GM18508 (cell line): ENCODE measurements around the gene PITPNC1.
"Not testable (repeated sequence)": the region's sequence is repeated elsewhere in the genome, so short reads cannot be mapped to it uniquely, and the experiment has no call there.

Experiments used
- ATAC-seq: cut with Tn5 transposase; IDR thresholded peaks from one replicate; pipeline ENCODE4 v1.9.1; 2021; ENCODE audit warnings: moderate number of reproducible peaks; ENCODE audit not compliant: insufficient read depth, unreplicated experiment

The PITPNC1 gene

DNA sequence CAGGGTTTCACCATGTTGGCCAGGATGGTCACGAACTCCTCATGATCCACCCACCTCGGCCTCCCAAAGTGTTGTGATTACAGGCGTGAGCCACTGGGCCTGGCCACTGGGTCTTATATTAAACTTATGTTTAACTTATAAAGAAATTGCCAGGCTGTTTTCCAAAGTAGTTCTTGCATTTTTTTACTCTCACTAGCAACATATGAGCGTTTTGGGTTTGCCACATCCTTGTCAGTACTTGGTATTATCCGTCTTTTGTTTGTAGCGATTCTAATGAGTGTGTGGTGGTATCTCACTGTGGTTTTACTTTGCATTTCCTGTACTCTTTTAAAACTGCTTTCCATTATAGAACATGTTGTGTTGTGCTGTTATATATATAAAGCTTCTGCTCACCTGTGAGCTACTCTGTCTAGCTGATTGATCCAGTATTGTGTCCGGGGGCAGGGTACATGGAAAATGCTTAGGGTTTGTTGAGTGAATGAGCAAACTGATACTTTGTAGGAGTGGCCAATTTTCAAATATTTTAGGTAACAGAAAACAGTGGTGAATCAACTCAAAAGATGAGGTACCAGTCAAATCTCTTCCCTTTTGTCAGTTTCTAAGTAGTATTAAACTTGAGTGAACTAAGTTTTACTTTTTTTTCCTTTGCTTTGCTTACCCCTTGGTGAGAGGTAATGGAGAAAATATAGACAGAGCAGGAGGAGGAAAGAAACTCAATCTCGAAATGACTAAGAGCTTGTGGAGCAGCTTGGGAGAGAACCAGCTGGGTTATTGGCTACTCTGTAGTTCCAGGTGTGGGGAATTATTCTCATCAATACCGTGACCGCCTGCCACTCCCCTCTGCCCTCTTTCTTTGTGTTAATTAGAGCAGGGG lies 75.8 kb downstream of the PITPNC1 start:
- no peak for ATAC-seq

DNA sequence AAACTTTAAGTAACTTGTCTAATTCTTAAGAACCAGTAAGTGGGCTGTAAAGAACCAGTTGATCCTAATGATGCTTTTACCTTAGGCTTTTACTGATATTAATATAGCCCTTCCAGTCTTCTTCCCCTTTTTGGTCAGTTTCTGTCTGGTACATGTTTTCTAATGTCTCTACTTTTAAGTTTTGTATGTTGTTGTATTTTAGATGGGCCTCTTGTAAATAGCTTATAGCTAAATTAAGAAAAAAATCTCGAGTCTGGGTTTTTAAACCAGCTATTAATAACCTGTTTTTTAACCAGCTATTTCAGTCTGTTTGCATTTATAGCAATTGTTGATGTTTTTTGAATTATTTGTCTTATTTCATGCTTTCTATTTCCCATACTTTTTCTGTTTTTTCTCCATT lies 79.0 kb downstream of the PITPNC1 start:
- no peak for ATAC-seq

DNA sequence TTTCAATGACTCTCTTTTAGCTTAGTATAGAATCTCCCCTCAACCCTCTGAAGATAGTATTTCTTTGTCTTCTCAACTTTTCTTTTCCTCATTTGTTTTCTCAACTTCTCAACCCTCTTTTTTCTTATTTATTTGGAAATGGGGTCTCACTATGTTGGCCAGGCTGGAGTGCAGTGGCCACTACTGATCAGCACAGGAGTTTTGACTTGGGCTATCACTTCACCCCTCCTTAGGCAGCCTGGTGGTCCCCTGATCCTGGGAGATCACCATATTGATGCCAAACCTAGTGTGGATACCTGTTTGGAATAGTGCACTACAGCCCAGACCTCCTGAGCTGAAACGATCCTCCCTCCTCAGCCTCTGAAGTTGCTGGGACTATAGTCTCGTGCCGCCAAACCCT lies 79.8 kb downstream of the PITPNC1 start:
- no peak for ATAC-seq

DNA sequence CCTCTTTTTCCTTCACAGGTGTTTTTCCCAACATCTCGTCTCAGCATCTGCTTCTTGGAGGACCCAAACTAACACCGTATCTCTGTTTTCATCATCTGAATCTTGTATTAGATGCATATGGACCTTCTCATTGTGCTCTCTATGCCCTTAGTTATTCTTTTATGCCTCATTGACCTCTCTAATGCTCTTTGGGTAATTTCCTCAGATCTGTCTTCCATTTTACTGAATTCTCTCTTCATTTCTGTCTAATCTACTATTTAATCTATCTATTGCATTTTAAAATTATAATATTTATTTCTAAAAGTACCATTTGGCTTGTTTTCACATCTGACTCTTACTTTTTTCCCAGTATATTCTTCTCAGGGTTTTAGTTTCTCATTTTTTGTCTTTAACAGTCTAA lies 81.1 kb downstream of the PITPNC1 start:
- ATAC-seq, result no peak

DNA sequence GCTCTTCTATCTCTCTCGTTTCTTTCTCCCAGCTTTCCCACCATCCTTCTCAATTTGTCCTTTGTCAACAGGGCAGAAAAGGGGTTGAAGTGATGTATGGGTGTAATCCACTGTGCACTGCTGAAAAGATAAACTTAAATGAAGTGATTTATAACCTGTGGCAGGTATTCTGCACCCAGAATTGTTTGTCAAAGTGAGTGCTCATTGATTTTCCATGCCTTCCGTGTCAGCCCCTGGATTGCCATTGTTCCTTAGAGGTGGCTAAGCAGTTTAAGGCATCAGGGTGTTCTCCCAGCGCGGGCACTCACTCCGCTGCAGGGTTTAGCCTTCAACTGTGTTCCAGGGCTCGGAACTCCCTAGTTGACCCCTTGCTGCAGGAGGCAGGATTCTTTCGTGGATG lies 82.9 kb downstream of the PITPNC1 start:
- ATAC-seq, result no peak

DNA sequence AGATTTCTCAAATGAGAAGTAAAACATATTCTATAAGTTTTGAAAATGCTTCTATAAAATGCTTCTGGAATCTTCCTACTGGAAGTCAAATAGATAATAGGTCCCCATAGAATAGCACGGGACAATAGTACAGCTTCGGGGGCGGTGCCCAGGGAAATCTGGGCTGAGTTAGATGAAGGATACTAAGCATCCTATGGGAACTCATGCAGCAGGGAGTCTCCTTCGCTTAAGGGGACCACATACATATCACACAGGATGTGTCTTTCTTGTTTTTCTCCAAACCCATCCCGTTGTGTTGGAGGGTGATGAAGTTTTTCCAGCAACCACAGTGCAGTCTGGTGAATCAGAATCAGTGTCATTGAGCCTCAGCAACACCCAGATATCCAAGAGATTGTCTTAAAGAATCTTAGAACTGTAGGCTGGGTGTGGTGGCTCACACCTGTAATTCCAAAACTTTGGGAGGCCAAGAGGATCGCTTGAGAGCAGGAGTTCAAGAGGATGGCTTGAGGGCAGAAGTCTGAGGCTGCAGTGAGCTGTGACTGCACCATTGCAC lies 84.2 kb downstream of the PITPNC1 start:
- no peak for ATAC-seq

DNA sequence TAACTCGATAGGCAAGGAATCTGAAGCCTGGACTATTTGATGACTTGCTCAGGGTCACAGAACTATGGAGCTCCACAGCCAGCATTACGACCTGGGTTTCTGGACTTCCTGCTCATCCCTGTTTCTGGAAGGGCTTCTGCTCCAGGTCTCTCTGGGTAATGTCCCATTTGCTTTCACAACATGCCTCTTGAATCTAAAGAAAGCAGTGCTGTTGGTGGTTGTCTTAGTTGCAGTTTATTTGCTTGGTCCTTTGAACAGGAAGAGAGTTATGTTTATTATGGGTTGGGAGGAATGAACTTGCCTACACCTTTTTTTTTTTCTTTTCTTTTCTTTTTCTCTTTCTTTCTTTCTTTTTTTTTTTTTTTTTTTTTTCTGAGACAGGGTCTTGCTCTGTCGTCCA lies 84.8 kb downstream of the PITPNC1 start:
- ATAC-seq, result no peak

DNA sequence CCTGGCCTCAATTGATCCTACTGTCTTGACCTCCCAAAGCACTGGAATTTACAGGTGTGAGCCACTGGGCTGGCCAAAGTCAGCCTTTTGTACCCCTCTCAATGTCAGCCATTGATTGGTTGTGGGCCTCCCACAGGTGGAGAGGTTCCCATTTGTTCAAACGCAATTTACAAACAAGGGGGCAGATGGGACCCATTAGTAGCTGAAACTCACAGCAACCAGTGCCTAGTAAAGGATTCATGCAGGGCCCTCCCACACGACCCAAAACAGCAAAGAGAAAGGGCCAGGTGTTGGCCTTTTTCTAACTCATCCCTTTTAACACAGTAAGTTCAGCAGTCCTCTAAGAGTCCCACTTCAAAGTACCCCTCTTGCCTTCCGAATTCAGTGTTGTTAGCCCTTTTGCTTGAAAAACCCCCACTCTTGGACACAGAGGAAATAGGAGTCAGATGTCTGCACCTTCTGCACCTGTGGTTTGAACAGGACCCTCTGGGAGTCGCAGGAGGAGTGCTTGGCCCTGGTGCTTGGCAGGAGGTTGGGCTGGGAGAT lies 89.2 kb downstream of the PITPNC1 start:
- no peak for ATAC-seq

DNA sequence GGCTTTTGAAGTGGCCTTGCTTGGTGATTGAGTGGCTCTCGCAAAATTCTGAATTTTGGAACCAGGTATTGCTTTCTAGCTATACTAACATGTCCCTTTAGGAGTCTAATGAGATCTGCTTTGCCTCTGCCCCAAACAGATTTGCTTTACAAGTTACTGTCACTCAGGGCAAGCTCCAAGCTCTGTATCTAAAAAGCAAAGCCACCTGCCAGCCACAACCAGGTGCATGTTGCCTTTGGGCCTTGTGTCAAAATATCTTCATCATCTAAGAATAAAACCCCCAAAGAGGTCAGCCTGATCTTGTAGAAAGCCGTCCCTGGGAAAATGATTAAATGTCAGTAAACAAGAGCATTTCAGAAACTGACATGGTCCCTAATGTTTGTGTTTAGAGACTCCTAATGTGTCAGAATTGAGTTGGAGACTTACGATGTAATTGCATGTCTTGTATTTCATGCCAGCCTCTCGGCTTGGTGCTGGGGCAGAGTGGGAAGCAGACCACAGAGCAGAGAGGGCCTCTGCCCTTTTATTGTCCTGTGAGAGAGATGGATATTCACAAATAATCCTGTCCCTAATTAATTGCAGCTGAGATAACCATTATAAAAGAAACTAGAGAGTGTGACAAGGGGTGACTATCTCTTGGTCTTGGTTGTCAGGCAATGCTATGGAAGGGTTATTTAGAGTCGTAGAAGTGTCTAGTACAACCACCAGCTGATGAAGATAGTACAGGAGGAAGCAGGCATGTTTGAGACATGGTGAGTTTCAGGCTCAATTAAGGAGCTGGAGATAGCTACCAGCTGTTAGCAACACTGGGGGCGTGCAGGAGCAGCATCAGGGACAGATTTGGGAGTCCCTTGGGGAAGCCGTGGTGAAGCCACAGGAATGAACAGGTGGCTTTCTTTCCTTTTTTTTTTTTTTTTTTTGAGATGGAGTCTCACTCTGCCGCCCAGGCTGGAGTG lies 90.7 kb downstream of the PITPNC1 start:
- ATAC-seq, result no peak

DNA sequence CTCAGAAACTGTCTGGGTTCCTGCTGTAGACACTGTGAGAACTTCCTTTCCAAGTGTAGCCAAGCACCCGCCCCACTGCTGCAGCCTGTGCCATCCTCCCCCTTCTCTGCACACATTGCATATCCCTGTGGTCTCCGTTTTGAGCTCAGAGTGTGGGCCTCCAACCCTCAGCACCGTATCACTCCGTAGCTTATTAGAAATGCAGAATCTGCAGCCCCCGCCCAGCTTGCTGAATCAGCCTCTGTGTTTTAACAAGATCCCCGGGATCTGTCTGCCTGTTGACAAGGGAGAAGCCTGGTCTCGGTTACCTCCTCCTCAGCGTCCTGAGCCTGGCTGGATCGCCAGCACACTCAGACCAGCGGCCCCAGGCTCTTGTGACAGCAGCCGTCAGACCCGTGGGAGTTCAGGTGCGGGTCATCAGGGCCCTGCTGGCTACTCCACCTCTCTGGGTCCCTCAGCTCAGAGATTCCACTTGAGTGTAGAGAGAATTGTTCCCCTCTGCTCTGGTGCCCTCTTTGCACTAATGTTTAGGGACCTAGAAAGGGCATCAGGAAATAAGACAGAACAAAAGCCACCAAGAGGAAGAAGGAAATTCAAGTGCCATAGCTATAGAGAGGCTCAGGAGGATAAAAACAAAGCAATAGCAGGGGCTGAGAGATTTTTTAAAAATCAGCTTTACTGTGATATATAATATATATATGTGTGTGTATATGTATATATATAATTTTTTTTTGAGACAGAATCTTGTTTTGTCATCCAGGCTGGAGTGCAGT lies 92.3 kb downstream of the PITPNC1 start:
- ATAC-seq, result no peak

DNA sequence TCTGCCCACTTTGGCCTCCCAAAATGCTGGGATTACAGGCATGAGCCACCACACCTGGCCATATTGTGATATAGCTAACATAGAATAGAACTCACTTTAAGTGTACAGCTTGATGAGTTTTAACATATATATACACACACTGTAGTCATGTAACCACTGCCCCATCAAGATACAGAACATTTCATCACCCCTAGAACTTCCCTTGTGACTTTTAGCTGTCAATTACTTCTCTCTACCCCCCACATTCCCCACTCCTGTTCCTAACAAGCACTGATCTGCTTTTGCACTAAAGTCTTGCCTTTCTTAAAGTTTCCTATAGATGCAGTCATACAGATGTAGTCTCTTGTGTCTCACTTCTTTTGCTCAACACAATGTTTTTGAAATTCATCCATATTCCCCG lies 93.1 kb downstream of the PITPNC1 start:
- ATAC-seq, result no peak

DNA sequence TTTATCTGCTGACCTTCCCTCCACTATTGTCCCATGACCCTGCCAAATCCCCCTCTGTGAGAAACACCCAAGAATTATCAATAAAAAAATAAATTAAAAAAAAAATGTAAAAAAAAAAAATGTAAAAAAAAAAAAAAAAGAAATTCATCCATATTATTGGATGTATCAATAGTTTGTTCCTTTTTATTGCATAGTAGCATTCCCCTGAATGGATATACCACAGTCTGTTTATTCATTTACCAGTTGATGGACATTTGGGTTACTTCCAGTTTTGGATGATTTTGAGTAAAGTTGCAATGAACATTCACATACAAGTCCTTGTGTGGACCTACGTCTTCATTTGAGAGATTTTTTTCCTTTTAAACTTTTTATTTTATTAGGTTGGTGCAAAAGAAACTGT lies 94.0 kb downstream of the PITPNC1 start:
- no peak for ATAC-seq

DNA sequence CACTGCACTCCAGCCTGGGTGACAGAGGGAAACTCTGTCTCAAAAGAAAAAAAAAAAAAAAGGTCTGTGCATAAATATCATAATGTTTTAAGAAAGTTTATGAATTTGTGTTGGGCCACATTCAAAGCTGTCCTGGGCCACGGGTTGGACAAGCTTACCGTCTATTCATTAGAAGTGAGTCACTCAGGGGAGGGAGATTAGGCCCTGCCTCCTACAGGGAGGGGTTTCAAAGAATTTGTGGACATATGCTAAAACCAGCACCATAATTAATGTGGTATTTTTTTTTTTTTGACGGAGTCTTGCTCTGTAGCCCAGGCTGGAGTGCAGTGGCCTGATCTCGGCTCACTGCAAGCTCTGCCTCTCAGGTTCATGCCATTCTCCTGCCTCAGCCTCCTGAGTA lies 95.5 kb downstream of the PITPNC1 start:
- ATAC-seq, result not testable (repeated sequence)

DNA sequence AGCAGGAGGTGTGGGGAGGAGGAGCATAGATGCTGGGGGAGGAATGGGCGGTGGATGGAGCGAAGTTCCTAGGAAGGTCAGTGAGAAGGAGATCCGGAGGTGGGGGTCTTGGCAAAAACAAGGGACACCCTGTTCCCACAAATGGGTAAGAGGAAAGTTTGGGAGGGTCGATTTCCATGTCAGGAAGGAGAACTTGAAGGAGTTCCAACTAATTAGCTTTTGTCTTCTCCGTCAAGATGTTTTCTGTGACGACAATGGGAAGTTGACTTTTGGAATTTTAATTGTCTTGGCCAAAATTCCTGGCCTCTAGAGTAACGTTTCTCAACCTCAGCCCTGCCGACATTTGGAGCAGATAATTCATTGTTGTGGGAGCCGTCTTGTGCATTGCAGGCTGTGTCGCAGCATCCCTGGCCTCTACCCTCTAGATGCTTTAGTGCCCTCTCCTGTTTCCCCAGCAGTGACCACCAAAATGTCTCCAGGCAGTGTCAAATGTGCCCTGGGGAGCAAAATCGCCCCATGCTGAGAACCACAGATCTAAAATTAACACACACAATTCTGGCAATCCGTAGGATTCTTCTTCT lies 97.1 kb downstream of the PITPNC1 start:
- no peak for ATAC-seq

DNA sequence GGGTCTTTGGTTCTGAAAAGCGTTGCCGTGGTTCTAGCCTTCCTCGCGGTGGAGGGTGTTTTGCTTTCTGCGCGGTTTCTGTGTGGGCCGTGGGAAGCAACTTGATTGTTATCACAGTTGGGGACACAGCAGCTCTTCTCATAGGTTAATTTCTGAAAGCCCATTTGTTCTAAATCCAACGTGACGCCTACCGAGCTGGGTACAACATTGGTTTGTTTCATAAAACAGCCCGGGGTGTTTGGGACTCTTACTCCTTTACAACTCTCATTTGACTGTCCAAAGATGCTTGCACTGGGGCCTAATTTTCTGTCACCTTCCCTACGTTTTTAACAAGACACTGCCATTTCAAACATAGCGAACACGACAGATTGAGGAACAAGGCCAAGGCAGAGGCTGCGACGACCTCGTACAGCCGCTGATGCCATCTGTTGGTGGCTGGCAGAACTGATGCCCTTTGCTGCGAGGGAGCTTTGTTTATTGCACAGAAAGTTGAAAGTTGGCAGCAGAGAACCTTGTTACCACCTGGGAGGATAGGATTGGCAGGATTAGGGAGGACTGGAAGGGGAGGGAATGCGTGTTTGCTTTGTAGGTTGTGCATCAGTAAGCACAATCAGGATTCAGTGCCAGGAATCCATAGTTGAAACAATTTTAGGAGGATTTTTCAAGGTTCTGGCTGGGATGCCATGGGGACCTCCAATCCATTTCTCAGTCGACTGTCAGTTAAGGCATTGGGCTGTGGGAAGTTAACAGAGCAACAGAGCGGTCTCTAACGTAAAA lies 98.3 kb downstream of the PITPNC1 start:
- no peak for ATAC-seq

DNA sequence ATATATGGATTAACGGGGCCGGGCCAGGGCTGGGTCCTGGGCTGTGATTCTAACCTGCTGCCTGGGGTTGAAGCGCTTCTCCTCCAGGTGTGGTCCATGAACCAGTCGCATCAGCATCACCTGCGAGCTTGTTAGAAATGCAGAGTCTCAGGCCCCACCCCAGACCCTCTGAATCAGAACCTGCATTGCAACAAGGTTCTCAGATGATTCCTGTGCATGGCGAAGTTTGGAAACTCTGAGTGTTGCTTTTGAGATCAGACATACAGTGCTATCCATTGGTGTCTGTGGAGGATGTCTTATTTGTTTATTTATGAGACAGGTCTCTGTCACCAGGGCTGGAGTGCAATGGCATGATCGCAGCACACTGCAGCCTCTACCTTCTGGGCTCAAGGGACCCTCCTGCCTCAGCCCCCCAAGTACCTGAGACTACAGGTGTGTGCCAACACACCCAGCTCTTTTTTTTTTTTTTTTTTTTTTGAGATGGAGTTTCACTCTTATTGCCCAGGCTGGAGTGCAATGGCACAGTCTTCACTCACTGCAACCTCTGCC lies 99.8 kb downstream of the PITPNC1 start:
- ATAC-seq, result no peak

DNA sequence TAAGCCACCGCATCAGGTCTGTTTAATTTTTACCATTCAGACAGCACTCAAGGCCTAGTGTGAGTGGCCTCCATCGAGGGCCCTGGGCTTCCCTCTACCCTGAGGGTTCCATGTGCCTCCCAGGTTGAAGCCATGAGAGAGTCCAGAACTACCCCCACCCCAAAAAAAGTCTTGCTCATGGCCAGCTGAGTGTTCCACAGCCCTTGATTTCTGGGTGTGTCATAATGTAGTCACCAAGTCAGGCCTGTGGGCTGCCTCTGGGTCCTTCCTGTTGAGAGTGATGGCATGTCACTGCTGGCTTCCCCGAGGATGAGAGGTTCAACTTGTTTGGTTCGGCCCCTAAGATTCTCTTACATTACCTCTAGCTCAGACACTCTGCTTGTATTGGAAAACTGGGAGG lies 100.6 kb downstream of the PITPNC1 start:
- no peak for ATAC-seq

DNA sequence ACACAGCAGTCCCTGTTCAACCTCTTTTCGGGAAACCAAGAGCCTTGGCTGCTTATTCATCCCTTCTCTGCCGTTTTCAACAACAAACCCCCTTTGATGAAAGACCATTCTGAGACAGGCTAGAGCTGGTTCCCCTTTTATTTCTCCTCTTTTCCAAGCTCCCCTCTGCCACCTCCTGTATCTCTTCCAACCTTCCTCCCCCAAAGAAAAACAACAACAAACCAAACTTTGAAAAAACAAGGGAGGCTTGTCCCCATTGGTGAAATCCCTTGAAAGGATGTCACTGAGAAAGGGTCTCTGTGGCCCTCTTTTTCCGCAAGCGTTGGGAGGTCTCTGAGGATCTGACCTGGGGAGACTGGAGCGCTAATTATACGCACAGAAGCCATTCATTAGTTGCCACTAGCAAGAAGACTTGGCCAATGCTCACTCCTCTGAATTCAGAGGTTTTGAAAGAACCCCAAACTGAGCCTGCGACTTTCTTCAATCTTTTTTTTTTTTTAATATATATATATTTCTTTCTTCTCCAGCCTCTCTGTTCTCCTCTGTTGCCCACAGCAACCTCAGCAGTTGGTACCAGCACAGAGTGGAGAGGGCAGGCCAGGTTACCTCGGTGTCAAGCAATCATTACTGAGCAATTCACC lies 101.4 kb downstream of the PITPNC1 start:
- no peak for ATAC-seq
